SKM-1 treated with dmso at 0.1 percent for 144 hours (cell line): ENCODE data around the gene CACNA1C.

Source experiments
- DNase-seq: peaks from one replicate; lab custom pipeline; 2025; ENCODE audit not compliant: unreplicated experiment; lab: John Stamatoyannopoulos, UW

The CACNA1C gene

DNA sequence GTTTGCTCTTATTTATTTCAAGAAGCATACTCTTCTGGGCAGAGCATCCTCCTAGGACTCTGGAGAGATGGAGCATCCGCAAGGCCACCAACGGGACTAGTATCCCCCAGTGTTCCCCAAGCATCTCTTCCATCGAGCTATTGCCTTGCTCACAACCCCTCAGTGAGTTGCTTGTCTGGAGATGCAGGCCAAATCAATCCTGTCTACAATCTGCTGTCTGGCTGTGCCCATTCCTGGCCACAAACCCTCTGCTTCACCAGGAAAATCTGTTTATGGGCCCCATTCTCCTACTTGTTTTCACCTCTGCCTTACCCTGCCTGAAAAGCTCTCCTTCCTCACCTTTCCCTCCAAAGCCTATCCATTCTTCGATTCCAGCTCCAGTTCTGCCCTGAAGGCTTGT is 219.2 kb downstream of the CACNA1C start:
- no peak for DNase-seq

DNA sequence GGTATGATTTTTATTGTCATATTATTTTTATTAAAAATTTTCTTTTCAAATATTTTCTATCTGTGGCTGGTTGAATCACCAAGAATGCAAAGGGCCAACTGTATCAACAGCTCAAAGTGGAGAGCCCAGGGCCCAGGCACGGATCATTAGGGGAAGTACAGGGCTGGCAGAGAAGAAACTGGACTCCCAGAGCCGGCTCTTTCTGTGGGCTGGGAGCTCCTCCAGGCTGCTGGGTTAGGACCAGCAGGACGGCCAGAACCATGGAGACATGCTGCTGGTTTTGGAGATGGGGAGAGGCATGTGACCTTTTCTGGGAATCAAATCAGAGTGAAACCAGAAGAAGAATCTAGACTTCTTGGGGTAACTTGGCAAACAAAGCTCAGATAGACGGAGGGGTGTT is 220.5 kb downstream of the CACNA1C start:
- no peak for DNase-seq

DNA sequence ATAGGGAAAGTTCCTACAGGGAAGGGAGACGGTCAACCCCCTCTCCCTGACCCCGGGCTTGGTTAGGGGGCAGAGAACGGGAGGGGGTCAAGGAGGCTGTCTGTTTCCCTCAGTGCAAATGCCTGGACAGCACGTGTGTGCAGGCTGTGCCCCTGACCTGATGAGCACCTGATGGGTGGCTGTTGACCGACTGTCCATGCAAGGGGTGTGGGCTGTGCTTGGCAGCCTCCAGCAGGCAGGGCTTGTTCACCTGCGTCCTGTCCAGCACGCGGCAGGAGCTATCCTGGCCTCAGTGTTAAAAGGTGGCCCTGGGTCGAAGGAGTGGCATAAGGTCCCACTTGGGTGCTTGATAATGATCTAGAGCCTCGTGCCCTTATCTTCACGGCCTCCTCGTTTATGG is 221.0 kb downstream of the CACNA1C start:
- no peak for DNase-seq

DNA sequence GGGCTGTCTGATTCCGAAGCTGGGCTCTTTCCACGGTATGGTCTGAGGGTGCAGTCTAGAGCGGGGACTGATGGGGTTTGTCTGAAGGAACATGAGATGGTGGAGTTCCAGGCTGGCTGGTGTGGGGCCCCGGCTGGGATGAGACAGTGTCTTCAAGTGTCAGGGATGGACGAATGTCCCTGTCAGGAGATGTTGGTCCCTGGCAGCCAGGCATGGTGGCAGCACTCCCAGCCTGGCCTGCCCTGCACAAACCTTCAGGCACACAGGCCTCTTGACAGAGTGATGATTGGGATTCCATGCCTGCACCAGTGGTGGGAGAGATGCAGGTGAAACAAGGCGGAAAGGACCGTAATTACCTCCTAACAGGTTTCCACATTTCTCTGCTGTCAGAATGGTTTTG is 221.9 kb downstream of the CACNA1C start:
- DNase-seq, result no peak

DNA sequence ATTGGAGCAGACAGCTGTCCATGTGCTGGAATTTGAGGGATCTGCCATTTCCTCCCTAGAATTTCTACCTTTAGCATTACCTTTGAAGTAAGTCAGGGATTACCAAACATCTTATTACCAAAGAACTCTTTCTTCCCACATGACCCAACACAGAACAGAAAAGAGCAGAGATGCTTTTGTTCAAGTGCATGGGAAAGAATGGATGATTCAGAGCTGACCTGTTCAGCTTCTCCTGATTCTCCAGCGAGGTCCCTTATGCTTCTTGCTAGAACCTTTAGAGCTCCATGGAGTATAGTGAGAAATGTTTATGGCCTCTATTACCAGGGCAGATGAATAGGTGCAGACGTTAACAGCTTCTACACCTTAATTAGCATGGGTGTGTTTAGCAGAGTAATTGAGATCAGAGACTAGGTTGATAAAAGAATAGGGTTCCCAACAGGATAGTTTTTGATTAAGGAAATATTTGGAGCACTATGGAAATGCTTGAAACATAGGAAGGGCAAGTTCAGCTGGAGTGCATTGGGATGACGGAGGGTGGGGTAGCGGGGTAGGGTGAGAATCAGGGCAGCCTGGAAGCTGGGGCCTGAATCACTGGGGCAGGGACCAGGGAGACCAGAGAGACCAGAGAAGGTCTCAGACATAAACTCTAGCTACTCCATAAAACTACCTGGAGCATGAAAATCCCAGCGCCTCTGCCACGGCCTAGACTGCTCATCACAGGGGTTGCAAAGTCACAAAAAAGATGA is 223.7 kb downstream of the CACNA1C start:
- no peak for DNase-seq

DNA sequence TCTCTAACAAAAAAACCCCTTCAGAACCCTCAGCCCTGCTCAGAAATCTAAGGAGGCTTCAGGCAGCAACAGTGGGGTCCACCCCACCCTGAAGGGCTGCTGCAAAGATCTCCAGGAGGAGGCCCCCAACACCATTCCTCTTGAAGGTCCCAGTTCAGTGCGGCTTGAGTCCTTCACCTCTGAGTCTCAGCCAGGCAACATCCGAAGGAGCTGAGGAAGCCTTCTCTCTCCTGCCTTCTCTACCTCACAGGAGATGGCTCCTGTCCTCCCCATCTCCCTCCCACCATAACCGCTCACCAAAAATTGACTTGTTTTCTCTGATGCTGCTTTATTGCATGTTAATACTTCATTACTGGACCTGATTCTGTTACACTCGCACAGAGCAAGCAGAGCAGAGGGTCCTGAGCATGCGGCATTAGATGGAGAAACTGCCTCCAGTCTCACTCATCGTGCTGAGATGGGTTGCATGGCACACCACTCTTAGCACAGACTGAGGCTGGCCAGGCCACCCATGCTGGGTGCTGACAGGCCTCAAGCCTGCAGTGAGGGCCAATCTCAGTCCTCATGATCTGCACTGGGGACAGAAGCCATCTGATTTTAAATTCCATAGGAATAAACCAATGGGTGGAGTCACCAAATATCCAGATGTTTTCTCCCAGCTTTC is 224.8 kb downstream of the CACNA1C start:
- DNase-seq, result no peak

DNA sequence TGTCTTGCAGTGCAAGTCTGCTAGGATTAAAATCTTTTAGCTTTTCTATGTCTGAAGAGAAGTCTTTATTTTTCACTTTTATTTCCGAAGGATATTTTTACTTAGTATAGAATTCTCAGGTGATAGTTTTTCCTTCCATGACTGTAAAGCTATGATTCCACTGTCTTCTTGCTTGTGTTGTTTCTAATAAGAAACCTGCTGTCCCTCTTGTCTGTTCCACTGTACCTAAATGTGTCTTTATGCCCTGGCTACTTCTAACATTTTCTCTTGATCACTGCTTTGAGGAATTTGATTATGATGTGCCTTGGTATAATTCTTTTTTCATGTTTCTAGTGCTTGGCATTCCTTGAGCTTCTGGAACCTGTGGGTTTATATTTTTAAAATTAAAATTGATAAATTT is 228.7 kb downstream of the CACNA1C start:
- no peak for DNase-seq

DNA sequence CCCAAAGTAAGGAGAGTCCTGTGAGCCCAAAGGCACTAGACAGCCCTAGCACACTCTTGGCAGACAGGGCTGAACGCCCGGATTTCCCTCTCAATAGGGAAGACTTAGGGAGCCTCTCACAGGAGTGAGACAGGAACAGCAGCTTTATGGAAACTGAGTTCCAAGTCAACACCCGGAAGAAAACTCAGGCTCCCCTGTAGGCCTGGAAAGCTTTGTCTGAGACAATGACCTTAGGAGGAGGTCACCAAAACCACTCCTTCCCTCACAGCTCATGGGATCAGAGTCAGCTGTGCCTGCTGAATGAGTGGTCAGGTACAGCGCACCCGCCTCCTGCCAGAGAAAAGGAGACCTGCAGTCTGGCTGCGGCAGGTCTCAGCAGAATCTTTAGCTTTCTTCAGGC is 229.5 kb downstream of the CACNA1C start:
- DNase-seq, result no peak

DNA sequence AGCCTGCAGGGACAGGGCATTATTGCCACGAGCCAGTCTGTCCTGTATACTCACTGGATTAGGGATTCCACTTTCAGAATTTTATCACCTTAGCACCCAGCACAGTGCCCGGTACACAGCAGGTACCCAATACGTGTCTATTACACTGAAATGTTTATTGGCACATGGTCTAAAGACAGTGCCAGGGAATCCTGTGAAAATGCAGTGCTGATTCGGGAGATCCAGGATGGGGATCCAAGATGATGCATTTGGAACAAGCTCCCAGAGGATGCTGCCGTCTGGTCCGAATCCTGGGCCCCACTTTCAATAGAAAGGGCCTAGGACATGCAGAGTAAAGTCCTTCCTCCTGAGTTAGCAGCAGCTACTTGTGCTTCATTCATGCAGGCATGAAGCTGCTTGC is 230.7 kb downstream of the CACNA1C start:
- no peak for DNase-seq

DNA sequence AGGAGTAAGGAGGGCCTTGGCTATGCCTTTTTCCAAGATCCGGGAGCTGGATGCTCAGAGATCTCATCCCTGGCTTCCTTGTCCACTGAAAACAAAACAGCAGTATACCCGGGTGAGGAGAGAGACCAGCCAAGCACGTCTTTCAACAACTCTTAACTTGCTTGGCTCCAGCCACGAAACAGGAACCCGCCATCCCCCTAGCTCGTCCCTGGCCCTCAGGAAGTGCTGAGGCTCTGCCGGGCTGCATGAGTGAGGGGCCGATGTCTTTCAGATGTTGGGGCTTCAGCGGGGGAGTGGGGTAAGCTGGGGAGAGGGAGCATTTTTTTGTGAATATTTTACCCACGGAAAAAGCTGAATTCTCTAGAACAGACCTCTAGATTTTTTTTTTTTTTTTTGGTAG is 231.1 kb downstream of the CACNA1C start:
- DNase-seq, result peak; percentile 12

DNA sequence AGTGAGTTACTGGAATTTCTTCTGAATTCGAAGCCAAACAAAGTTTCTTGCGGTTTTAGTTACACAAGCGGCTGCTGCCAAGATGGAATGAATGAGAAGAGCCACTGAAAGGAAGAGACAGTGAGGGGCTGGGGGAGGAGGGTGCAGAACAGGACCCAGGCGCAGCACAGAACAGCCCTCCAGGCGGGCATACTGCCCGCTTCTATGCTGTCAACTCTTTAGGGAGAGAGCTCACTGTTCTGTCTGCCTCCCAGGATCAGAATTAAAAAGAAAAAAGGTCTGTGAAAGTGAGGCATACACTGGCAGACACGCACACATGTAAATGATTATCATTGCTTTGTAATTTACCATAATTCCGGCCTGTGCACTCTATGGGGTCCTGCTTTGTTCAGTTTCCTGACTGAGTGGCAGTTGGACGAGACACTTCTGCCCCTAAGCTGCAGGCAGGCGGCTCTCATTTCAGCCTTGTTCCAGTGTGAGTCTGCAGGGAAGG is 231.6 kb downstream of the CACNA1C start:
- DNase-seq, result no peak

DNA sequence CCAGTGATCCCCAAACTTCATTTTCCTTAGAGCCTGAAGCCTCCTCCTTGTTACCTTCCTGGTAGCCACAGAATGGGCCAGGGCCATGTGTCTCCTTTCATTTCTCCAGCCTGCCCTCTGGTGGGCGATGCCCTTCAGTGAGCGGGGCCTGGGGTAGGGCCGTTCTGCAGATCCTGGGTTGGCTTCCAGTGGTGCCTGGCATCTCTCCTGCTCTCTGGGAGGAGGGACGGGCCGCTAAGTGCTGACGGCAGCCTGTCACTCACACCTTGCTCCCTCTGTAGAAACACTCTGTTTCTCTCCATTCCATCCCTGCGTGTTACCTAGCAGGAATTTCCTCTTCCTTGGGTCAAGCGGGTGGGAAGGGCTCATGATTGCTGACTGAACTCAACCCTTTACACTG is 232.1 kb downstream of the CACNA1C start:
- DNase-seq, result peak; percentile 24

DNA sequence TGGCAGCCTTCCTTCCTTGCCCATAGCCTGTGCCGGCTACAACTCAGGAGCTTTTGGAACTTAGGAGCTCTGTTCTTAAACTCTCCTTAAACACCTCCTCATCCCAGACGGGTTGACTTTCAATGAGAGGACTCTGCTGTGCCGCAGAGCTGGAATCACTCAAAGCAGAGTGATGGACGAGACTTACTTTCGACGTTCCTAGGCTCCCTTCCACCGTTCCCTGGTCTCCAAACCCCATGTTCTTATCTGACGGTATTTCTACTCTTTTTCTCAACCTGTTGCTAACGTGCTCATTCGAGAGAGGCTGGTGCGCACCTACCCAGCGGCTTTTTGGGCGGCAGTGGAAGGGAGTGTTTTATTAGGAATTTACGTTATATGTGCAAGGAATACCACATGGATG is 232.7 kb downstream of the CACNA1C start:
- DNase-seq, result no peak

DNA sequence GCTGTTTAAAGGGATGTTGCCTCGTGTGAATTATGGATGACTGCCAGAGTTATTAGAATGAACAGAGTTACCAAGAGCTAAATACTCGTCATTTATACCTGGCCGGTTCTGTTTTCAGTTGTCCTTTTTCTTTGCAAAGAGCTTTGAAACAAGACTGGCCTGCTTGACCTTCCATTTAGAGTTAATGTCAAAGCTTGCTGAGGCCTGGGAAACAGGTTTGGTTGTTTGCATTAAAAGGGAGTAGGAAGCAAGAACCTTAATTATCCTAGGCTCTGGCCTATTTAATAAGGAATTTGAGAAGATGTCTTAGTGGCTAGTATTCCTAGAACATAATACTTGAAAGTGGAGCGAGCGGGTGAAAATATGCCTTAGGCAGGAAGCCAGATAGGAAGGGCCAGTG is 233.3 kb downstream of the CACNA1C start:
- no peak for DNase-seq

DNA sequence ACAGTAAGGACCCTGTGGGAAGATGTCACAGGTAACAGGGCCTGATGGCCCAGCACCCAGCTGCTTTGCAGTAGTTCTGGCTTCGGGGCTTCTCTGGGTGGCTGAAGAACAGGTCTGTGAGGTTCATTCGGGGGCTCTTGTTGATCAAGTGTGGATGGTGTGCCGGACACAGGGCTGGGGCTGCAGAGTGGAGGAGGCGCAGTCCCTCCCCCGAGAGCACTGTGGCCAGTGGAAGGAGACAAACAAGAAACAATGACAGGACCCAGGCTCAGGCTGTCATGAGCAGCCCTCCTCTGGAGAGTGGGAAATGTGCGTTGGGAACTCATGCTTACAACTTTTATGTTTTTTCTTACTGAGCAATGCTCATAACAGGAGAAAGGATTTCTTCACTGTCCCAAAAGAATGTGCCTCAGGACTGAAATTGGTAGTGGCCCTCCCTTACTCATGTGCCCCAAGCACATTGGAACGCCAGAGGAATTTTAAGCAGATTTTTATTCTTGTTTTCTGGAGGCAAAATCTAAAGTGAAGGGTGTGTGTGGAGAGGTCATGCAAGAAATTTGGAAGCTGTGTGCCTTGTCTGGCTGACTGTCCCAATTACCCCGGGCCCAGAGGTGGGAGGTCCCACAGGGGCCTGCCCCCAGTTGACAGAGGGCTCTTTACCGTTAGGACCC is 233.8 kb downstream of the CACNA1C start:
- DNase-seq, result no peak

DNA sequence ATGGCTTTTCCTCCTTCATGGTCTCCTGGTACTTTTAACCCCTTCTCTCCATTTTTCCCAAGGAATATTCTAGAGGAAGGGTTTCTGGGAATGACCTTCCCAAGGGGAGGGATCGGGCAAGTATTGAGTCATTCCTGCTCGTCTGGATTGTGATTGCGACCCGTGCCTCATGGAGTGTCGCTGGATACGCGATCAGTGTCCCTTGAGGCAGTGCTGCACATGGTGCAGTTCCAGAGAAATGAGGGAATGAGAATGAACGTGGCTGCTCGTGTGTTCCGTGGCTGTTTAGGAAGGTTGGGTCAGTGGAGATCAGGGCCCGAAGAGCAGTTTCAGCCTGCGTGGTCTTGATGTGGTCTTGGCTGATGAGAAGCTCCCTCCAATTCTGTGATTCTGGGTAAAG is 234.4 kb downstream of the CACNA1C start:
- no peak for DNase-seq

DNA sequence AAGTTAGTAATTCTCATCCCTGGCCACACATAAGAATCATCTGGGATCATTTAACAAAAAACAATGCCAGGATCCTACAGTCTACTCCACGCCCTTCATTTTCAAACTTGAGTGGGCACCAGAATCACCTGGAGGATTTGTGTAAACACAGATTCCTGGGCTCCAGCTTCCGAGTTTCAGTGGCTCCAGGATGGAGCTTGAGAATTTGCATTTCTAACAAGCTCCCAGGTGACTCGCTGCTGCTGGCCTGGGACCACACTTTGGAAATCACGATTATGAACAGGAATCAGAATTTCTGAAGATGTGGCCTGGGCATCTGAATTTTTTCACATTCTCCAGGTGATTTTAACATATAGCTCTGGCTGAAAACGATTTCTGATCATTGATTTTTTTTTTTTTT is 234.8 kb downstream of the CACNA1C start:
- DNase-seq, result no peak

DNA sequence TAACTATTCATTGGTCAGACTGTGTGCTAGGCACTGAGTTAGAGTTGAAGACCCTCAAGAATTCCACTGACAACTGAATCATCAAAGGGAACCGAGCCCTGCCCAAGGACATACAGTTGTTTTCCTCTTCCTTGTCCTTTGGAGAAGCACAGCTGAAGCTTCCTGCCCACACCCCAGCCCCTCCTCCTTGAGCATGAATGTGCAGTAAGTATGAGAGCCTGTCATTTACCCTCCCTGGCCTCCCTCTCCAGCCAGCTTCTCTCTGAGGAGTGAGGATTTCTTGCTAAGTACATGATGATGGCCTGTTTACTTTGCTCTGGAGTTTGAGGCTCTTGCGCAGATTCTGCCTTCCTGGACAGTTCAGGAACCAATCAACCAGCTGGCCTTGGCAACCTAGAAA is 235.2 kb downstream of the CACNA1C start:
- peak; percentile 5 for DNase-seq

DNA sequence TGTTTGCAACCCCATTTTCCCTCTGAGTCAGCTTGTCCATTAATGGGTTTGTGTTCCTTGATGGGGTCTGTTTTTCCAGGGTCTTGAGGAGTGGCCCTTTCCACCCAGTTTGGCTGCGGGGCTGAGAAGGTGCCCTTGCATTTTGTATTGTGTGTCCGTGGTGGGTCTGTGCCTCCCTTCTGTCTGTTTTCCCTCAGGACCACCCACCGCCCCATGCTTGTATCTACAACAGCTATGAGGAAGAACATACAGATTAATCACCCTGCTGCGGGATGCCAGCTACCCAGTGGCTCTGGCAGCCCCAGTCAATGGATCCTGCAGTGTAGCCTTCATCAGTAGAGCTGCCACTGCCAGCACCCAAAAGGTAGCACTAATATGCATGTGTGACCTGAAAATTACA is 235.7 kb downstream of the CACNA1C start:
- no peak for DNase-seq

DNA sequence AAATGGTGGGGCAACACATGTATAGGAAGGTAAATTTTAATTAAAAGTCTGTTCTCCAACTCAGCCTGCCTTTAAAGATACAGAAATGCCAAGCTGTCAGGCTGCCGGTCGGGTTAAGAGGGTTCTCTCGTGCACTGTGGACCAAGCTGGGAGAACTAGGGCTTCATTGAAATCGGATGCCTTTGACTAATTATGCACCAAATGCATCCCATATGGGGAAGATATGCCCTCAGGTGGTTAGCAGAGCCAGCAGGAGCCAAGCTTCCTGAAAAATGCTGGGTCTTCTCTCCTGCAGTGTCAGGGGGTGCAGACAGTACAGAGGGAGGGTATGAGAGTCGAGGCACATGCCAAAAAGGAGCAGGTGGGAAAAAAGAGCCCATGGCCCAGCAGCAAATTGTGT is 236.1 kb downstream of the CACNA1C start:
- no peak for DNase-seq

DNA sequence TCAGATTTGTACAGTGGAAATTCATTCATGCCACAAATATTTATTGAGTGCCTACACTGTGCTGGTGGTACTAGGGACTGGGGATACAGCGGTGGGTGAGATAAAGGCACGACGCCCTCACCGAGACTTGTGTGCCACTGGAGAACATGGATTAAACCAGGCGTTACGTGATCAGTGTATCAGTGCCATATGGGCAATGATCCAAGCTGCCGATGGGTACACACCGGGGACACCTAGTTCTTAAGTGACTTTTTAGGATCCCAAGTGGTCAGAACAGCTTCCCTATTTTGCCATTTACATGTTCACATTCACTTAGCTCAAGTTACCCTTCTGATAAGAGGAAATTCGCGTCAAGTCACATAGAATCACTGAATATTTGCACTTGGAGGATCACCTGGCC is 236.7 kb downstream of the CACNA1C start:
- no peak for DNase-seq

DNA sequence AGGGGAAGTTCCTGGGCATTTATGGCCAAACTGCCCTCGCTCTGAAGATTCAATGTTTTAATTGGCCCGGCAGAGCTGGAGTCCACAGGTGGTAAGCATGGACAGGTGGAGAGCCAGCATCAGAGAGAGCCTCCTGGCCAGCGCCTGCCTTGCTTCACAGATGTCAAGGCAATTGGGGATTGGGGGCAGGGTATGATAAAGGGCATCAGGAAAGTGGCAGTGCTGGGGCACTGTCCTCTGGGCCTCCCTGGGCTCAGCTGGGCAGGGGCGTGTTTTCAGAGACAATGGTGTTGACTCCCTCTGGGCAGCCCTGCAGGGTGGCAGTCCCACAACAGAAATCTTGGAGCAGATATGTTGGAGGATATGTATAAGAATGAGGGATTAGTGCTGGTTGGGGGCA is 237.3 kb downstream of the CACNA1C start:
- DNase-seq, result no peak
